HCT116 (cell line): Measurements from ENCODE around the gene THRB. TPM values are rescaled to one million over a fixed set of nuclear protein-coding genes. Genes with fewer than 3 reads are reported as not detected.

ENCODE experiments used
- ATAC-seq: fragments of 200-7000 bp; cut with Tn5 transposase; 2 replicates; pipeline ENCODE4 v1.9.1; 2020; ENCODE audit warnings: mild to moderate bottlenecking, moderate library complexity
- BruUV-seq: library from RNA; stranded (reverse); fragments of 400-500 nt; replicated peaks from 2 replicates; lab custom pipeline; 2021; lab: Mats Ljungman, UMichigan
- CTCF ChIA-PET: fragments of 300-600 bp; sonication (Branson Sonifier 250); formaldehyde crosslinking; loops from one replicate; lab custom pipeline; 2021; ENCODE audit warnings: antibody characterized with exemption; lab: Charles Lee
- POLR2A ChIA-PET: fragments of 300-600, 350-600 bp; sonication (Branson Sonifier 250); formaldehyde crosslinking; loops from one replicate; lab custom pipeline; 2021; ENCODE audit warnings: antibody characterized with exemption; lab: Charles Lee
- RAD21 ChIA-PET, 2 experiments: fragments of 300-600 bp; sonication (Branson Sonifier 250); formaldehyde crosslinking; loops; one replicate each; lab custom pipeline; 2023; ENCODE audit warnings: low total read pairs in 2 of 2; ENCODE audit not compliant: uncharacterized antibody in 2 of 2, unreplicated experiment in 2 of 2, low non-redundant PET in 1 of 2; lab: Charles Lee
- DNase-seq: peaks from one replicate; pipeline ENCODE4 v3.0.0-alpha.2; 2010; ENCODE audit warnings: low read depth, low spot score
- H2AFZ ChIP-seq: fragments of 200-600 bp; shearing (Covaris generic), sonication (generic); 2 replicates; pipeline ENCODE4 v1.6.1; 2017; ENCODE audit warnings: low read depth, mixed run types, mixed read lengths, antibody characterized with exemption, low read length; ENCODE audit not compliant: poor library complexity, severe bottlenecking
- H3K27ac ChIP-seq: 2 replicates; pipeline ENCODE4 v1.5.1; 2012; ENCODE audit warnings: low read depth, low read length
- H3K27me3 ChIP-seq: fragments of 200-600 bp; sonication (generic); 2 replicates; pipeline ENCODE4 v1.6.1; 2016; ENCODE audit warnings: mixed run types, low read length, mixed read lengths; ENCODE audit not compliant: insufficient read depth
- H3K36me3 ChIP-seq, 2 experiments: fragments of 200-500 bp in 1 of 2; fragments of 200-600 bp in 1 of 2; sonication (Bioruptor generic) in 1 of 2; sonication (generic) in 1 of 2; 2 replicates each; pipeline versions ENCODE4 v1.5.1 to v1.6.1; 2014 to 2016; ENCODE audit warnings: low read length in 2 of 2, inconsistent platforms in 1 of 2, mixed read lengths in 1 of 2, mixed run types in 1 of 2; ENCODE audit not compliant: insufficient read depth in 2 of 2, control insufficient read depth in 1 of 2
- H3K4me1 ChIP-seq, 2 experiments: fragments of 200-600 bp in 1 of 2; sonication (generic) in 1 of 2; 2 replicates each; pipeline versions ENCODE4 v1.5.1 to v1.6.1; 2012 to 2017; ENCODE audit warnings: low read length in 2 of 2, inconsistent platforms in 1 of 2, mild to moderate bottlenecking in 1 of 2, mixed read lengths in 1 of 2, mixed run types in 1 of 2, moderate library complexity in 1 of 2; ENCODE audit not compliant: insufficient read depth in 2 of 2, control insufficient read depth in 1 of 2
- H3K4me2 ChIP-seq: fragments of 200-600 bp; sonication (generic); 2 replicates; pipeline ENCODE4 v1.6.1; 2017; ENCODE audit warnings: mixed run types, low read length, mixed read lengths
- H3K4me3 ChIP-seq, 2 experiments: fragments of 200-600 bp in 1 of 2; sonication (generic) in 1 of 2; replicated peaks in 1 of 2; 2 replicates each; pipeline ENCODE4 v1.5.1; 2011 to 2016; ENCODE audit warnings: low read length in 2 of 2, control low read depth in 1 of 2, low read depth in 1 of 2, mild to moderate bottlenecking in 1 of 2, mixed read lengths in 1 of 2, mixed run types in 1 of 2
- H3K79me2 ChIP-seq: fragments of 200-600 bp; sonication (generic); 2 replicates; pipeline ENCODE4 v1.6.1; 2017; ENCODE audit warnings: mild to moderate bottlenecking, mixed run types, low read length, moderate library complexity, mixed read lengths; ENCODE audit not compliant: insufficient read depth
- H3K9ac ChIP-seq: fragments of 200-600 bp; sonication (generic); 2 replicates; pipeline ENCODE4 v1.6.1; 2016; ENCODE audit warnings: low read length, mixed read lengths
- H3K9me2 ChIP-seq: fragments of 200-600 bp; sonication (generic), shearing (Covaris generic); 2 replicates; pipeline ENCODE4 v1.6.1; 2017; ENCODE audit warnings: mixed run types, mild to moderate bottlenecking, moderate library complexity; ENCODE audit not compliant: insufficient read depth
- H3K9me3 ChIP-seq, 2 experiments: fragments of 200-500 bp in 1 of 2; fragments of 200-600 bp in 1 of 2; sonication (Bioruptor generic) in 1 of 2; sonication (generic) in 1 of 2; 2 replicates each; pipeline ENCODE4 v1.6.1; 2014 to 2017; ENCODE audit warnings: low read length in 2 of 2, mixed read lengths in 2 of 2, inconsistent platforms in 1 of 2, low read depth in 1 of 2, mild to moderate bottlenecking in 1 of 2, mixed run types in 1 of 2, moderate library complexity in 1 of 2; ENCODE audit not compliant: control insufficient read depth in 1 of 2, insufficient read depth in 1 of 2
- H4K20me1 ChIP-seq: fragments of 200-600 bp; sonication (generic), shearing (Covaris generic); 2 replicates; pipeline ENCODE4 v1.6.1; 2017; ENCODE audit warnings: mixed run types, mild to moderate bottlenecking, moderate library complexity; ENCODE audit not compliant: insufficient read depth
- CEBPB ChIP-seq: IDR thresholded peaks from 2 replicates; pipeline ENCODE4 v1.6.1; 2012; ENCODE audit warnings: low read depth
- CTCF ChIP-seq, 3 experiments: fragments of 200-600 bp in 1 of 3; sonication (generic) in 1 of 3; IDR thresholded peaks in 2 of 3; conservative IDR thresholded peaks in 1 of 3; 2 replicates each; pipeline ENCODE4 v1.5.1; 2012 to 2017; ENCODE audit warnings: low read depth in 2 of 3, low read length in 2 of 3, antibody characterized with exemption in 1 of 3, borderline replicate concordance in 1 of 3, control low read depth in 1 of 3, mild to moderate bottlenecking in 1 of 3, mixed read lengths in 1 of 3, mixed run types in 1 of 3, moderate library complexity in 1 of 3; ENCODE audit not compliant: insufficient read depth in 1 of 3
- ELF1 ChIP-seq: IDR thresholded peaks from 2 replicates; pipeline ENCODE4 v1.6.1; 2012; ENCODE audit warnings: low read depth, borderline replicate concordance
- EZH2 ChIP-seq: fragments of 200-600 bp; sonication (generic); IDR thresholded peaks from 2 replicates; pipeline ENCODE4 v1.6.1; 2017; ENCODE audit warnings: antibody characterized with exemption, mixed run types
- FOSL1 ChIP-seq: IDR thresholded peaks from 2 replicates; pipeline ENCODE4 v1.6.1; 2012; ENCODE audit warnings: low read depth
- POLR2A ChIP-seq: IDR thresholded peaks from 2 replicates; pipeline ENCODE4 v1.7.0; 2011; ENCODE audit warnings: borderline replicate concordance; ENCODE audit not compliant: insufficient read depth, insufficient read length; ENCODE audit errors: extremely low read depth
- POLR2AphosphoS5 ChIP-seq: IDR thresholded peaks from 2 replicates; pipeline ENCODE4 v1.6.1; 2011; ENCODE audit warnings: mild to moderate bottlenecking, low read depth, low read length, moderate library complexity
- RAD21 ChIP-seq: IDR thresholded peaks from 2 replicates; pipeline ENCODE4 v1.6.1; 2012; ENCODE audit warnings: low read depth, mild to moderate bottlenecking
- SIN3A ChIP-seq: IDR thresholded peaks from 2 replicates; pipeline ENCODE4 v1.6.1; 2012; ENCODE audit warnings: low read depth
- SP1 ChIP-seq: IDR thresholded peaks from 2 replicates; pipeline ENCODE4 v1.6.1; 2012; ENCODE audit warnings: low read depth
- SRF ChIP-seq: IDR thresholded peaks from 2 replicates; pipeline ENCODE4 v1.6.1; 2012; ENCODE audit warnings: low read depth
- ZBTB33 ChIP-seq: IDR thresholded peaks from 2 replicates; pipeline ENCODE4 v1.6.1; 2011; ENCODE audit warnings: mild to moderate bottlenecking, low read length, moderate library complexity; ENCODE audit not compliant: insufficient replicate concordance; ENCODE audit errors: extremely low read depth
- ZFX ChIP-seq: fragments of 450-650 bp; IDR thresholded peaks from 2 replicates; pipeline ENCODE4 v1.6.1; 2017
- intact Hi-C: fragments of 100-400 bp; cut with micrococcal nuclease; formaldehyde crosslinking; loops from 2 replicates; pipeline ENCODE4 v1.10.0; 2022
- total RNA-seq: library from RNA; stranded (reverse); gene quantifications from one replicate; pipeline ENCODE4 v1.2.1, GENCODE V29; 2021; ENCODE audit not compliant: unreplicated experiment
- TF ChIP-seq, protein P1 (sequence below): IDR thresholded peaks from 2 replicates; pipeline ENCODE4 v1.6.1; 2012
- TF ChIP-seq, protein P2 (sequence below): IDR thresholded peaks from 2 replicates; pipeline ENCODE4 v1.6.1; 2012

Gene THRB
- total RNA-seq, 1 experiment from 2014 or later: 2.5 TPM

DNA sequence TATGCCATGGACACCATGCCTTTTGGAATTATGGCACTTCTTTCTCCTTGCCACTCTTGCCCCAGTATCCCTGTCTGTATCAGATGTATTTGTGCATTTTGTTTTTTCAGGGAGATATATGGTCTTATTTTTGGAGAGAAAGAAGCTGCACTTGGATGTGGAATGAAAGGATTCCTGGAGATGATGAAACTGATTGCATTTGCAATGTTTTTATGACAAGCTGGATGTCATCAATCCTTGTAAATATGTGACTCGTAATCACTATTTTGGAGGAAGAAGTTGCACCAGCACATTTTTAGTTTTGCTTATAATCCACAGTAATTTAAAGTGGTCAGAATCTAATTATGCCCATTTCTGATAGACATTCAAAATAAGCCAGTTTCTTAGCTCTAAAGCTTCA is 384.6 kb downstream of the THRB start:
- ChIA-PET CTCF (no interaction called here), POLR2A (no interaction called here), RAD21 (no interaction called here)
- Histone ChIP-seq H4K20me1 (no peaks in the 10 kb centered on the region), H3K9ac (no peak overlapping the region), H3K4me3 (no peak overlapping the region), H3K79me2 (no peaks in the 10 kb centered on the region), H3K27me3 (no peaks in the 10 kb centered on the region), H3K4me2 (no peak overlapping the region), H3K9me2 (no peaks in the 10 kb centered on the region), H2AFZ (no peak overlapping the region), H3K27ac (no peak overlapping the region), H3K4me1 (no peaks in the 10 kb centered on the region), H3K36me3 (no peaks in the 10 kb centered on the region), H3K9me3 (no peaks in the 10 kb centered on the region)
- TF ChIP-seq, protein P1, sequence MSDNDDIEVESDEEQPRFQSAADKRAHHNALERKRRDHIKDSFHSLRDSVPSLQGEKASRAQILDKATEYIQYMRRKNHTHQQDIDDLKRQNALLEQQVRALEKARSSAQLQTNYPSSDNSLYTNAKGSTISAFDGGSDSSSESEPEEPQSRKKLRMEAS: no peak
- no peak for TF ChIP-seq ZFX
- no peak for TF ChIP-seq POLR2AphosphoS5
- no peak for TF ChIP-seq SIN3A
- TF ChIP-seq SRF: no peak
- intact Hi-C loops: no loop called here
- ATAC-seq (no peak), DNase-seq (no peak)
- no TSS peak for BruUV-seq

DNA sequence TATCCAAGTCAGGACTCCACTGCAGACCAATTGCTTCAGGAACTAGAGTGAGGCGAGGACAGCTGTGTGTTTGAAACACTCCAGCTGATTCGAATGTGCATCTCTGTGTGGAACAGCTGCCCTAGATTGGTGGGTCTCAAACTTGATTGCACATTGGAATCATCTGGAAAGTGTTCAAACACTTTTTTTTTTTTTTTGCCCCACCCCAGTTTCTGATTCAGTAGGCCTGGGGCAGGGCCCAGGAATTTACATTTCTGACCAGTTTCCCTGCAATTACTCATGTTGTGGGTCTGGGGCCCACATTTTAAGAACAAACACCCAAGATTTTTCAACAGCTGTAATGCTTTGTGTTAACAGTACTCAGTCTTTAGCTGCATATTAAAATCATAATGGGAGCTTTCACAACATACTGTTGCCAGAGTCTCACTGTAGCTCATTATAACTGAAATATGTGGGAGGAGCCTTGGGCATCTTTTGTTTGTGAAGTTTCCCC is 392.9 kb downstream of the THRB start:
- POLR2A ChIA-PET: no interaction called here
- Histone ChIP-seq H3K27me3 (no peaks in the 10 kb centered on the region), H3K4me3 (no peak overlapping the region), H3K27ac (no peak overlapping the region), H3K4me1 (no peaks in the 10 kb centered on the region), H2AFZ (no peak overlapping the region), H3K79me2 (no peaks in the 10 kb centered on the region), H3K9ac (no peak overlapping the region), H3K4me2 (no peak overlapping the region), H3K9me3 (no peaks in the 10 kb centered on the region), H3K36me3 (no peaks in the 10 kb centered on the region), H4K20me1 (no peaks in the 10 kb centered on the region), H3K9me2 (no peaks in the 10 kb centered on the region)
- RAD21 ChIA-PET: no interaction called here
- BruUV-seq: no TSS peak
- intact Hi-C loops: no loop called here
- CTCF ChIA-PET: no interaction called here
- ATAC-seq (no peak), DNase-seq (no peak)
- TF ChIP-seq POLR2A: no peak
- no peak for TF ChIP-seq EZH2
- TF ChIP-seq ZBTB33: no peak
- TF ChIP-seq SIN3A: no peak
- TF ChIP-seq RAD21: no peak
- TF ChIP-seq ELF1: no peak
- no peak for TF ChIP-seq CTCF (IDR thresholded peaks at IDR 0.05 in 2 of 3, conservative IDR thresholded peaks at IDR 0.05 in 1 of 3; ENCODE audit: borderline replicate concordance in 1 of 3, insufficient read depth in 1 of 3, low read depth in 2 of 3, low read length in 2 of 3)
- no peak for TF ChIP-seq CEBPB
- no peak for TF ChIP-seq SP1
- no peak for TF ChIP-seq SRF
- TF ChIP-seq, protein P2, sequence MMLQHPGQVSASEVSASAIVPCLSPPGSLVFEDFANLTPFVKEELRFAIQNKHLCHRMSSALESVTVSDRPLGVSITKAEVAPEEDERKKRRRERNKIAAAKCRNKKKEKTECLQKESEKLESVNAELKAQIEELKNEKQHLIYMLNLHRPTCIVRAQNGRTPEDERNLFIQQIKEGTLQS: no peak
- TF ChIP-seq FOSL1: no peak
